Breast epithelium (tissue), 4 donors: ENCODE results near the gene BBOX1. TPM values are rescaled to one million over a fixed set of nuclear protein-coding genes. Genes with fewer than 3 reads are reported as not detected.

Experiments used
- DNase-seq, 2 donors: peaks; one replicate each; pipeline ENCODE4 v3.0.0-alpha.2; 2019; ENCODE audit warnings: low spot score in 2 of 2
- H3K27ac ChIP-seq, 2 donors: fragments of 200-600 bp; sonication (generic) in 1 of 2; one replicate each; pipeline ENCODE4 v1.5.1; 2016 to 2019; ENCODE audit warnings: mild to moderate bottlenecking in 1 of 2
- H3K27me3 ChIP-seq, 2 donors: fragments of 200-600 bp; sonication (generic) in 1 of 2; one replicate each; pipeline versions ENCODE4 v1.5.1 to v1.6.0; 2017 to 2019; ENCODE audit warnings: control low read depth in 1 of 2, mild to moderate bottlenecking in 1 of 2
- H3K36me3 ChIP-seq: fragments of 200-600 bp; one replicate; pipeline ENCODE4 v1.5.1; 2019
- H3K4me1 ChIP-seq, 2 donors: fragments of 200-600 bp; sonication (generic); one replicate each; pipeline ENCODE4 v1.5.1; 2016 to 2019; ENCODE audit warnings: control low read depth in 1 of 2
- H3K4me3 ChIP-seq, 3 donors: fragments of 200-600 bp; sonication (generic); 1 replicate in 2 of 3; 2 replicates in 1 of 3; pipeline ENCODE4 v1.5.1; 2016 to 2019; ENCODE audit warnings: mild to moderate bottlenecking in 3 of 3, moderate library complexity in 2 of 3
- H3K9me3 ChIP-seq, 2 donors: fragments of 200-600 bp; sonication (generic) in 1 of 2; one replicate each; pipeline ENCODE4 v1.5.1; 2016 to 2019; ENCODE audit warnings: control low read depth in 1 of 2
- POLR2A ChIP-seq: fragments of 450-650 bp; IDR thresholded peaks from one replicate; pipeline ENCODE4 v1.6.1; 2016; ENCODE audit warnings: antibody characterized with exemption, mild to moderate bottlenecking, moderate library complexity
- POLR2AphosphoS5 ChIP-seq, 3 donors: sonication (generic); formaldehyde crosslinking; IDR thresholded peaks; one replicate each; pipeline ENCODE4 v1.6.1; 2017; ENCODE audit warnings: antibody characterized with exemption in 3 of 3
- intact Hi-C: fragments of 100-400 bp; cut with DNase I; formaldehyde crosslinking; loops from one replicate; pipeline ENCODE4 v1.15.1; 2023; ENCODE audit warnings: low total_unique reads
- total RNA-seq, 3 donors: library from RNA; depleted of rRNA; stranded (reverse); fragments of >200 nt; gene quantifications; one replicate each; pipeline ENCODE4 v1.1.0, GENCODE V29; 2016
- TF ChIP-seq, protein P1 (sequence below), 3 donors: fragments of 450-650 bp; IDR thresholded peaks; one replicate each; pipeline ENCODE4 v1.5.1; 2016 to 2017; ENCODE audit warnings: antibody characterized with exemption in 3 of 3, mild to moderate bottlenecking in 3 of 3, moderate library complexity in 3 of 3

BBOX1 gene
- total RNA-seq, 3 donors from 2014 or later: 14.4 to 61.0 TPM; not detected in 1

DNA sequence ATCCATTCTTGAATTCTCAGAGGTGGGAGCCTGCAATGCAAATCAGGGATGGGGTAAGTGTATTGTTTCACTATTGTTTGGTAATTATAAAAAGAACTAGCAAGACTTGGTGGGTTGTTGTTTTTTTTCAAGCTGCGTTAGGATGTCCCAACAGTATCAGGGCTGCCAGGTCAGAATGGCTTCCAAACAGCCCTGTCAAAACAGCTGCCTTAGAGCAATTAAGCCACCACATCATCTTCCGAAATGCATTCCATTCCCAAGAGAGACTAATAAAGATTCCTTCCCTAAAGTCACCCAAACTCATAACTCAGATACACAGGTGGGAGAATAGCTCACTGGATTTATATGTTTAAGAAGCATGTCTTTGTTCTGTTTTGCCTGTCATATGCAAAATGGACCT lies 23.5 kb downstream of the BBOX1 start:
- no peak for DNase-seq
- Histone ChIP-seq H3K27ac (no peak overlapping the region), H3K27me3 (no peaks in the 10 kb centered on the region), H3K9me3 (no peaks in the 10 kb centered on the region), H3K4me1 (peaks cover 0 to 3% of the 10 kb centered on the region in 2 donors), H3K36me3 (peaks cover 3% of the 10 kb centered on the region), H3K4me3 (no peak overlapping the region)
- TF ChIP-seq POLR2A (no peak), POLR2AphosphoS5 (IDR thresholded peaks at IDR 0.05) (no peak)
- TF ChIP-seq, protein P1, sequence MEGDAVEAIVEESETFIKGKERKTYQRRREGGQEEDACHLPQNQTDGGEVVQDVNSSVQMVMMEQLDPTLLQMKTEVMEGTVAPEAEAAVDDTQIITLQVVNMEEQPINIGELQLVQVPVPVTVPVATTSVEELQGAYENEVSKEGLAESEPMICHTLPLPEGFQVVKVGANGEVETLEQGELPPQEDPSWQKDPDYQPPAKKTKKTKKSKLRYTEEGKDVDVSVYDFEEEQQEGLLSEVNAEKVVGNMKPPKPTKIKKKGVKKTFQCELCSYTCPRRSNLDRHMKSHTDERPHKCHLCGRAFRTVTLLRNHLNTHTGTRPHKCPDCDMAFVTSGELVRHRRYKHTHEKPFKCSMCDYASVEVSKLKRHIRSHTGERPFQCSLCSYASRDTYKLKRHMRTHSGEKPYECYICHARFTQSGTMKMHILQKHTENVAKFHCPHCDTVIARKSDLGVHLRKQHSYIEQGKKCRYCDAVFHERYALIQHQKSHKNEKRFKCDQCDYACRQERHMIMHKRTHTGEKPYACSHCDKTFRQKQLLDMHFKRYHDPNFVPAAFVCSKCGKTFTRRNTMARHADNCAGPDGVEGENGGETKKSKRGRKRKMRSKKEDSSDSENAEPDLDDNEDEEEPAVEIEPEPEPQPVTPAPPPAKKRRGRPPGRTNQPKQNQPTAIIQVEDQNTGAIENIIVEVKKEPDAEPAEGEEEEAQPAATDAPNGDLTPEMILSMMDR (IDR thresholded peaks at IDR 0.05): no peak
- intact Hi-C loops: no loop called here

DNA sequence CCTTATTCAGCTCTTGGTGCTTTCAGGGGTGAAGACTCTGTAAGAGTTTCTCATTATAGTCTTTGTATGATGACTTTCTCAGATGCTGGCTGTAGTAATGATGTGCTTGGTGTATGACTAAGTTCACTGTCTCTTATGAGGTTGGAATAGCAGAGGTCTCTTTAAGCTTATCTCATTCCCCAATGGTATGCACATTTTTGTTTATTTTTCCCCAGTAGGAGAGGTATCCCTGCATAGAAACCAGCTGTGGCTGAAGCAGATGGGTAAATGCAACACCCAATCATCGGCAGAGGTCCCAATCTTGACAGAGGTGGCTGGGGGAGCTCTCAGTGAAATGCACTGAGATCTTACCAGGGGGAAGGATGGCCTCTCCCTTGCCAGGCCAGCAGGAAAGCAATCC lies 34.6 kb downstream of the BBOX1 start:
- Histone ChIP-seq H3K27me3 (no peaks in the 10 kb centered on the region), H3K4me3 (no peak overlapping the region), H3K4me1 (no peaks in the 10 kb centered on the region), H3K27ac (no peak overlapping the region), H3K36me3 (no peaks in the 10 kb centered on the region), H3K9me3 (no peaks in the 10 kb centered on the region)
- no peak for DNase-seq
- TF ChIP-seq POLR2A (no peak), POLR2AphosphoS5 (IDR thresholded peaks at IDR 0.05) (no peak)
- TF ChIP-seq, protein P1 (IDR thresholded peaks at IDR 0.05): no peak
- intact Hi-C loops: no loop called here

DNA sequence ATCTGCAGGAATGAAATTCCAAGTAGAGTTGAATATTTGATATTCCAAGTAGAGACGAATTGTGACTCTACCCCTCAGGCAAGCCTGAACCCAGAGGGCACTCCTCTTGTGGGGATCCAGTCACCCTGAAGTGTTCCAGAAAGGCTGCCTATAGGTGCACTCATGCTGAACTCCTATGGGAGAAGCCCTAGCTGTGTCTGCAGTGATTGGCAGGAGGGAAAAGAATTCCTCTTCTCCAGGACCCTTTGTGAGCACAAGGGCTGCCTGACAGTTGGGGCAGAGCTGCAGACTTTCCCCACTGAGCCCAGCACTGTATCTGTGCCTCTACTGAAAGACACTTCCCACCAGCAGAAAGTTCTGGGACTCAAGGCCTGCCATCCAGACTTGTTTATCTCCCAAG lies 35.0 kb downstream of the BBOX1 start:
- no peaks in the 10 kb centered on the region for H3K36me3 ChIP-seq
- no peaks in the 10 kb centered on the region for H3K4me1 ChIP-seq
- DNase-seq: no peak
- TF ChIP-seq, protein P1 (IDR thresholded peaks at IDR 0.05): no peak
- no peak for TF ChIP-seq POLR2AphosphoS5 (IDR thresholded peaks at IDR 0.05)
- TF ChIP-seq POLR2A: no peak
- no peaks in the 10 kb centered on the region for H3K27me3 ChIP-seq
- intact Hi-C loops: no loop called here
- H3K9me3 ChIP-seq: no peaks in the 10 kb centered on the region
- no peak overlapping the region for H3K4me3 ChIP-seq
- no peak overlapping the region for H3K27ac ChIP-seq

DNA sequence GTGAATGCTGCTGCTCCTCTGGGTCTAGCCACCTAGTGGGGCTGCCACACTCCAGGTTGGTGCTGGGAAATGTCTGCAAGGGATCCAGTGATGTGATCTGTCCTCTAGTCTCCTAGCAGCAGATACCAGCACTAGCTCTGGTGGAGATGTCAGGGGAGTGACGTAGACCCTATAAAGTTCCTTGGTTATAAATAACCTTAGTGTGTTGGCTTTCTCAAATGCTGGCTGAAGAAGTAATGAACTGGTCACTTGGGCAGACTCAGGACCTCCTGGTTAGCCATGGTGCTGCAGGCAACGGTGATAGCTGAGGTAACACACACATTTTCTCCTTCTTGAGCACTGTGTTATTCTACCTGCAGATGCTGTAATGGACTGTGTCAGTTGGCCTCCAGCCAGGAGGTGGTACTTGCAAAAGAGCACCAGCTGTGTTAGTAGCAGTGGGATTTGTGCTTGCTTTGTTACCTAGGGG lies 35.5 kb downstream of the BBOX1 start:
- no peak for DNase-seq
- no peak for TF ChIP-seq POLR2A
- no peak for TF ChIP-seq POLR2AphosphoS5 (IDR thresholded peaks at IDR 0.05)
- TF ChIP-seq, protein P1 (IDR thresholded peaks at IDR 0.05): no peak

DNA sequence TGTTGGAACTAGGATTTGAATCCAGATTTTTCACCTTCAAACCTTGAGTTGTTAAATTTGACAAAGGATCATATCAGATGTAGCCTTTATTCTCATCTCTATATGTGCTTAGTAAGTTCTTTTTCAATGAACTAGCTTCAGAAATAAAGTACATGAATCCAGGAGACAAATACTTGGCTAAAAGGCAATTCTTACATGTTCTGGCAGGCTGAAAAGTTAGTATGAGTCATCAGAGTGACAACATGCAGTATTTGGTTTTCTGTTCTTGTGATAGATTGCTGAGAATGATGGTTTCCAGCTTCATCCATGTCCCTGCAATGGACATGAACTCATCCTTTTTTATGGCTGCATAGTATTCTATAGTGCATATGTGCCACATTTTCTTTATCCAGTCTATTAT lies 40.4 kb downstream of the BBOX1 start:
- TF ChIP-seq, protein P1 (IDR thresholded peaks at IDR 0.05): no peak
- no peak for TF ChIP-seq POLR2AphosphoS5 (IDR thresholded peaks at IDR 0.05)
- no peak for TF ChIP-seq POLR2A
- no peaks in the 10 kb centered on the region for H3K36me3 ChIP-seq
- no peaks in the 10 kb centered on the region for H3K9me3 ChIP-seq
- H3K27me3 ChIP-seq: no peaks in the 10 kb centered on the region
- DNase-seq: no peak
- no peak overlapping the region for H3K4me3 ChIP-seq
- H3K27ac ChIP-seq: no peak overlapping the region
- H3K4me1 ChIP-seq: peaks cover 0 to 3% of the 10 kb centered on the region in 2 donors
- intact Hi-C loops: no loop called here

More for the DNA sequence above, 35.5 kb downstream of the BBOX1 start:
- Histone ChIP-seq H3K36me3 (no peaks in the 10 kb centered on the region), H3K4me1 (no peaks in the 10 kb centered on the region), H3K27ac (no peak overlapping the region), H3K27me3 (no peaks in the 10 kb centered on the region), H3K4me3 (no peak overlapping the region), H3K9me3 (no peaks in the 10 kb centered on the region)
- intact Hi-C loops: no loop called here
